Hepatocyte (in vitro differentiated cells): ENCODE data around the gene MYO1B. TPM values are rescaled to one million over a fixed set of nuclear protein-coding genes. Genes with fewer than 3 reads are reported as not detected.

Source experiments
- DNase-seq: peaks from one replicate; pipeline ENCODE4 v3.0.0-alpha.2; 2016; ENCODE audit warnings: low spot score
- H2AFZ ChIP-seq: fragments of 200-600 bp; sonication (generic); 2 replicates; pipeline ENCODE4 v1.6.0; 2016; ENCODE audit warnings: antibody characterized with exemption, mild to moderate bottlenecking
- H3K27ac ChIP-seq: fragments of 200-600 bp; sonication (generic); 2 replicates; pipeline ENCODE4 v1.5.1; 2016; ENCODE audit warnings: mild to moderate bottlenecking
- H3K27me3 ChIP-seq: fragments of 200-600 bp; sonication (generic); 2 replicates; pipeline ENCODE4 v1.6.1; 2016
- H3K36me3 ChIP-seq: fragments of 200-600 bp; sonication (generic); replicated peaks from 2 replicates; pipeline ENCODE4 v1.5.1; 2016; ENCODE audit warnings: low read depth; ENCODE audit not compliant: insufficient read depth
- H3K4me1 ChIP-seq: fragments of 200-600 bp; sonication (generic); 2 replicates; pipeline ENCODE4 v1.5.1; 2016; ENCODE audit warnings: mild to moderate bottlenecking, moderate library complexity; ENCODE audit not compliant: insufficient read depth
- H3K4me2 ChIP-seq: fragments of 200-600 bp; sonication (generic); 2 replicates; pipeline ENCODE4 v1.6.0; 2016
- H3K4me3 ChIP-seq: fragments of 200-600 bp; sonication (generic); 2 replicates; pipeline ENCODE4 v1.5.1; 2016; ENCODE audit warnings: mild to moderate bottlenecking
- H3K79me2 ChIP-seq: fragments of 200-600 bp; sonication (generic); 2 replicates; pipeline ENCODE4 v1.6.0; 2017; ENCODE audit warnings: mild to moderate bottlenecking
- H3K9me2 ChIP-seq: fragments of 200-600 bp; sonication (generic); replicated peaks from 2 replicates; pipeline ENCODE4 v1.6.0; 2017; ENCODE audit warnings: mild to moderate bottlenecking; ENCODE audit not compliant: insufficient read depth
- H3K9me3 ChIP-seq: fragments of 200-600 bp; sonication (generic); 2 replicates; pipeline ENCODE4 v1.5.1; 2016; ENCODE audit warnings: low read depth, mild to moderate bottlenecking
- H4K20me1 ChIP-seq: fragments of 200-600 bp; sonication (generic); 2 replicates; pipeline ENCODE4 v1.6.0; 2016; ENCODE audit warnings: mild to moderate bottlenecking; ENCODE audit not compliant: insufficient read depth, poor library complexity, severe bottlenecking
- CTCF ChIP-seq: fragments of 200-600 bp; sonication (generic); IDR thresholded peaks from 2 replicates; pipeline ENCODE4 v1.5.1; 2016; ENCODE audit warnings: antibody characterized with exemption, mild to moderate bottlenecking; ENCODE audit not compliant: poor library complexity
- EZH2 ChIP-seq: fragments of 200-600 bp; sonication (generic); IDR thresholded peaks from 2 replicates; pipeline ENCODE4 v1.6.1; 2016; ENCODE audit warnings: antibody characterized with exemption, mild to moderate bottlenecking, borderline replicate concordance
- EZH2phosphoT487 ChIP-seq: fragments of 200-600 bp; sonication (generic); IDR thresholded peaks from one replicate; pipeline ENCODE4 v1.6.1; 2018; ENCODE audit warnings: antibody characterized with exemption, mild to moderate bottlenecking, low read depth, moderate library complexity; ENCODE audit not compliant: unreplicated experiment, severe bottlenecking
- WGBS: methylation state at CpG from one replicate; pipeline ENCODE4 v1.1.6; 2016; ENCODE audit warnings: low lambda C conversion rate; ENCODE audit errors: missing lambda C conversion rate; 5-methylcytosine and 5-hydroxymethylcytosine counted together
- polyA plus RNA-seq: library from polyadenylated mRNA; unstranded; fragments of >200 nt; fragmentation: Nextera tagmentation; extraction: Ambion mirVana; gene quantifications from 2 replicates; pipeline ENCODE4 v1.2.1, GENCODE V29; 2016
- total RNA-seq: library from RNA; depleted of rRNA; stranded (reverse); fragments of >200 nt; gene quantifications from 2 replicates; pipeline ENCODE4 v1.2.3, GENCODE V29; 2014

Gene MYO1B
- total and polyA plus RNA-seq, 2 experiments from 2014 or later = 43.4 to 91.6 TPM

DNA sequence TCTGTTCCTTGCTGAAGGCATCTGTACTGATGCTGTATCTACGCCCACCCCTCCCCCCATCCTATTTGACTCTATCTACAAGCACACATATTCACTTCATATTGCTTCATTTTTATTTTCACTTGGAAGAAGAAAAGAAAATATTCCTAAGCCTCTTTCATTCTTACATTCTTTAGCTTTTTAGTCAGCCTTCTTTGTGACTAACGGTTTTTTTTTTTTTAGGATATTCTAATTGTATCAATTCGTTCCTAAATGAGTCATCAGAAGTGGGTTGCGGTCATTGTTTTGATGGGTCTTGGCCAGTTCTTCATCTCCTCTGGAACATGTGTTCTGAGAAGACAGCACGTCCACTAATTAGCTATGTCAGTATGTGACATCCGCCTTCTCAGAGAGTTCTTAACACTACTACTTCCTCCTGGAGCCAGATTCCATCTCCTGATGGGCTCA lies 88.7 kb downstream of the MYO1B start:
- no peaks in the 10 kb centered on the region for H3K4me1 ChIP-seq
- no peaks in the 10 kb centered on the region for H3K36me3 ChIP-seq
- TF ChIP-seq EZH2 (no peak), CTCF (no peak), EZH2phosphoT487 (no peak)
- H3K4me3 ChIP-seq = no peak overlapping the region
- H3K9me2 ChIP-seq = no peaks in the 10 kb centered on the region
- H3K4me2 ChIP-seq = no peak overlapping the region
- no peaks in the 10 kb centered on the region for H4K20me1 ChIP-seq
- H3K79me2 ChIP-seq = peaks cover 6% of the 10 kb centered on the region
- no peaks in the 10 kb centered on the region for H3K9me3 ChIP-seq
- no peaks in the 10 kb centered on the region for H3K27me3 ChIP-seq
- no peak for DNase-seq
- H2AFZ ChIP-seq = no peak overlapping the region
- WGBS = 93% methylated on average over 6 of the region's 6 CpGs
- H3K27ac ChIP-seq = no peak overlapping the region

- Histone ChIP-seq H4K20me1 (no peaks in the 10 kb centered on the region), H3K79me2 (peaks cover 3% of the 10 kb centered on the region)
Observed at GRCh38 chr2:191335875-191336464, 90.8 kb downstream of the MYO1B start.

GRCh38 chr2:191341436-191341835 lies 96.2 kb downstream of the MYO1B start:
- Histone ChIP-seq H3K9me2 (no peaks in the 10 kb centered on the region), H3K36me3 (no peaks in the 10 kb centered on the region), H2AFZ (no peak overlapping the region), H3K79me2 (peaks cover 2% of the 10 kb centered on the region), H3K9me3 (no peaks in the 10 kb centered on the region), H3K27ac (no peak overlapping the region), H3K4me3 (no peak overlapping the region), H3K4me2 (no peak overlapping the region), H3K4me1 (peaks cover 9% of the 10 kb centered on the region), H4K20me1 (no peaks in the 10 kb centered on the region), H3K27me3 (no peaks in the 10 kb centered on the region)
- WGBS = 90% methylated on average over 3 of the region's 3 CpGs
- TF ChIP-seq CTCF (no peak), EZH2 (no peak), EZH2phosphoT487 (no peak)
- DNase-seq = no peak

More at GRCh38 chr2:191335875-191336464, 90.8 kb downstream of the MYO1B start:
- WGBS = 93% methylated on average over 3 of the region's 3 CpGs
- Histone ChIP-seq H3K27ac (no peak overlapping the region), H3K4me3 (no peak overlapping the region), H3K36me3 (no peaks in the 10 kb centered on the region), H3K9me2 (no peaks in the 10 kb centered on the region), H3K4me1 (no peaks in the 10 kb centered on the region), H3K27me3 (no peaks in the 10 kb centered on the region), H3K4me2 (no peak overlapping the region), H3K9me3 (no peaks in the 10 kb centered on the region), H2AFZ (no peak overlapping the region)
- DNase-seq = no peak
- TF ChIP-seq EZH2phosphoT487 (no peak), EZH2 (no peak), CTCF (no peak)
